GM12878 (cell line): Measurements from ENCODE around the gene TMEM255B. TPM values are rescaled to one million over a fixed set of nuclear protein-coding genes. Genes with fewer than 3 reads are reported as not detected.

ENCODE experiments used
- ATAC-seq: fragments of 200-7000 bp; cut with Tn5 transposase; 3 replicates; pipeline ENCODE4 v1.9.1; 2020; ENCODE audit warnings: mild to moderate bottlenecking, moderate library complexity
- BruUV-seq: library from RNA; stranded (reverse); fragments of 400-500 nt; replicated peaks from 2 replicates; lab custom pipeline; 2021; lab: Mats Ljungman, UMichigan
- CTCF ChIA-PET: fragments of 300-600 bp; sonication (Branson Sonifier 250); formaldehyde crosslinking; extraction: SDS; loops from one replicate; lab custom pipeline; 2021; ENCODE audit warnings: inconsistent platforms; lab: Yijun Ruan, JAX
- POLR2A ChIA-PET: fragments of 350-600 bp; formaldehyde crosslinking; extraction: SDS; loops from one replicate; lab custom pipeline; 2021; ENCODE audit warnings: inconsistent platforms; lab: Charles Lee
- RAD21 ChIA-PET: fragments of 300-600 bp; sonication (Branson Sonifier 250); formaldehyde crosslinking; loops from one replicate; lab custom pipeline; 2023; ENCODE audit warnings: antibody characterized with exemption; ENCODE audit not compliant: unreplicated experiment; lab: Charles Lee
- SMC1A ChIA-PET: fragments of 300-600 bp; sonication (Branson Sonifier 250); formaldehyde crosslinking; loops from one replicate; lab custom pipeline; 2023; ENCODE audit not compliant: unreplicated experiment, uncharacterized antibody; lab: Charles Lee
- DNase-seq: peaks from one replicate; pipeline ENCODE4 v3.0.0-alpha.2; 2011; ENCODE audit warnings: low read depth, low spot score
- FAIRE-seq: peaks from 3 replicates; lab custom pipeline; 2011; peaks lifted over from hg19 to GRCh38; lab: Jason Lieb, UNC
- H2AFZ ChIP-seq: 2 replicates; pipeline ENCODE4 v1.6.0; 2011; ENCODE audit warnings: low read depth, low read length, control low read depth; ENCODE audit not compliant: control insufficient read depth
- H3K27ac ChIP-seq: 2 replicates; pipeline ENCODE4 v1.5.1; 2011; ENCODE audit warnings: control low read depth; ENCODE audit not compliant: control insufficient read depth, insufficient read depth
- H3K27me3 ChIP-seq, 2 experiments: replicated peaks in 1 of 2; 2 replicates each; pipeline versions ENCODE4 v1.6.0 to v1.6.1; 2011; ENCODE audit warnings: low read length in 1 of 2; ENCODE audit not compliant: control insufficient read depth in 2 of 2, insufficient read depth in 2 of 2
- H3K36me3 ChIP-seq, 2 experiments: 2 replicates each; pipeline ENCODE4 v1.5.1; 2011; ENCODE audit warnings: low read length in 1 of 2; ENCODE audit not compliant: control insufficient read depth in 2 of 2, insufficient read depth in 2 of 2
- H3K4me1 ChIP-seq: 2 replicates; pipeline ENCODE4 v1.6.1; 2011; ENCODE audit warnings: mild to moderate bottlenecking, low read length, moderate library complexity, mixed read lengths; ENCODE audit not compliant: control insufficient read depth, insufficient read depth
- H3K4me2 ChIP-seq: 2 replicates; pipeline ENCODE4 v1.6.0; 2011; ENCODE audit warnings: control low read depth; ENCODE audit not compliant: control insufficient read depth, insufficient read depth
- H3K4me3 ChIP-seq: fragments of 200-600 bp; sonication (generic); 2 replicates; pipeline ENCODE4 v1.5.1; 2016
- H3K79me2 ChIP-seq: 2 replicates; pipeline ENCODE4 v1.6.0; 2011; ENCODE audit warnings: low read length; ENCODE audit not compliant: control insufficient read depth, insufficient read depth
- H3K9ac ChIP-seq: 2 replicates; pipeline ENCODE4 v1.8.0; 2011; ENCODE audit warnings: low read length, control low read depth, mixed read lengths; ENCODE audit not compliant: control insufficient read depth, insufficient read depth
- H3K9me3 ChIP-seq: replicated peaks from 3 replicates; pipeline ENCODE4 v1.5.1; 2011; ENCODE audit warnings: mild to moderate bottlenecking, low read length; ENCODE audit not compliant: control insufficient read depth, insufficient read depth
- H4K20me1 ChIP-seq: 2 replicates; pipeline ENCODE4 v1.6.0; 2011; ENCODE audit not compliant: control insufficient read depth, insufficient read depth
- BMI1 ChIP-seq: fragments of 450-650 bp; IDR thresholded peaks from 2 replicates; pipeline ENCODE4 v1.6.1; 2016; ENCODE audit warnings: mild to moderate bottlenecking, moderate library complexity, borderline replicate concordance
- EED ChIP-seq: sonication (generic); IDR thresholded peaks from 2 replicates; pipeline ENCODE4 v1.6.1; 2016; ENCODE audit warnings: antibody characterized with exemption, low read depth
- PAX5 ChIP-seq: IDR thresholded peaks from 2 replicates; pipeline ENCODE4 v1.6.1; 2011; ENCODE audit warnings: low read depth, low read length, borderline replicate concordance
- SMARCA5 ChIP-seq: fragments of 450-650 bp; IDR thresholded peaks from 2 replicates; pipeline ENCODE4 v1.6.1; 2017; ENCODE audit warnings: mild to moderate bottlenecking
- SUPT20H ChIP-seq: IDR thresholded peaks from 2 replicates; pipeline ENCODE4 v1.6.1; 2011; ENCODE audit warnings: low read depth, mild to moderate bottlenecking, low read length, moderate library complexity, borderline replicate concordance; ENCODE audit not compliant: control insufficient read depth
- ZBTB33 ChIP-seq: fragments of 450-650 bp; IDR thresholded peaks from 2 replicates; pipeline ENCODE4 v1.6.1; 2017; ENCODE audit warnings: mild to moderate bottlenecking
- ZNF274 ChIP-seq: IDR thresholded peaks from one replicate; pipeline ENCODE4 v1.8.0; 2011; ENCODE audit not compliant: insufficient read length, insufficient read depth
- ZNF687 ChIP-seq: fragments of 450-650 bp; IDR thresholded peaks from 2 replicates; pipeline ENCODE4 v1.6.1; 2017; ENCODE audit warnings: mild to moderate bottlenecking, moderate library complexity
- WGBS: methylation state at CpG from one replicate; pipeline ENCODE4 v1.1.6; 2016; ENCODE audit warnings: low lambda C conversion rate; ENCODE audit not compliant: insufficient replicate concordance, insufficient coverage; ENCODE audit errors: missing lambda C conversion rate; 5-methylcytosine and 5-hydroxymethylcytosine counted together
- in situ Hi-C: fragments of 300-500 bp; cut with MboI; formaldehyde crosslinking; loops from 9 replicates; pipeline ENCODE4 v1.14.3; 2018; ENCODE audit warnings: mixed read lengths
- intact Hi-C: fragments of 100-400 bp; cut with micrococcal nuclease; formaldehyde crosslinking; loops from one replicate; pipeline ENCODE4 v1.14.2; 2022; ENCODE audit not compliant: unreplicated experiment
- polyA plus RNA-seq, 11 experiments: library from polyadenylated mRNA; depleted of rRNA in 4 of 11; unstranded in 6 of 11; stranded (reverse) in 5 of 11; fragments of >200 nt; fragmentation: Nextera tagmentation in 4 of 11; fragmentation: Illumina TruSeq in 1 of 11; extraction: Ambion mirVana in 4 of 11; extraction: Trizol in 1 of 11; gene quantifications; 1 replicate in 1 of 11; 2 replicates in 10 of 11; pipeline versions ENCODE4 v1.2.1 to v1.2.3, GENCODE V29; 2011 to 2016; ENCODE audit warnings: inconsistent platforms in 2 of 11, missing spikeins in 2 of 11, low read depth in 1 of 11
- total RNA-seq, 4 experiments: library from RNA; depleted of rRNA in 3 of 4; stranded (reverse); fragments of >200 nt in 3 of 4; fragmentation: Illumina TruSeq in 1 of 4; extraction: Trizol in 1 of 4; gene quantifications; 2 replicates each; pipeline versions ENCODE4 v1.2.1 to v1.2.3, GENCODE V29; 2013 to 2021

TMEM255B gene
- total and polyA plus RNA-seq, 10 of the 15 experiments (the other 5 are each of a cell fraction or from before 2014, with no cell fraction given), result 0.04 to 0.62 (median 0.13) TPM; not detected in 3

GRCh38 chr13:113732176-113732960 is 26.7 kb upstream of the TMEM255B start:
- H3K9ac ChIP-seq, result no peak overlapping the region
- POLR2A ChIA-PET, result no interaction called here
- intact Hi-C loops (no loop called here), in situ Hi-C loops (no loop called here)
- ATAC-seq (no peak), FAIRE-seq (no peak), DNase-seq (no peak)
- no peaks in the 10 kb centered on the region; a peak in 1 of 4 replicates for H3K27me3 ChIP-seq
- RAD21 ChIA-PET, result no interaction called here
- H2AFZ ChIP-seq, result no peak overlapping the region
- no peak overlapping the region for H3K4me2 ChIP-seq
- CTCF ChIA-PET, result no interaction called here
- H3K4me3 ChIP-seq, result no peak overlapping the region
- H3K36me3 ChIP-seq, result no peaks in the 10 kb centered on the region
- H3K79me2 ChIP-seq, result no peaks in the 10 kb centered on the region
- TF ChIP-seq ZNF687 (no peak), PAX5 (no peak), ZNF274 (no peak), EED (no peak), SUPT20H (no peak), ZBTB33 (no peak), SMARCA5 (no peak), BMI1 (no peak)
- WGBS, result 21% methylated on average over 29 of the region's 29 CpGs
- no peaks in the 10 kb centered on the region for H3K4me1 ChIP-seq
- no peaks in the 10 kb centered on the region for H4K20me1 ChIP-seq
- SMC1A ChIA-PET, result no interaction called here
- no peaks in the 10 kb centered on the region; the same call in 2 of the 3 replicates for H3K9me3 ChIP-seq
- no TSS peak for BruUV-seq
- no peak overlapping the region for H3K27ac ChIP-seq
